ENCODE data around the gene GRIP2. TPM values are rescaled to one million over a fixed set of nuclear protein-coding genes. Genes with fewer than 3 reads are reported as not detected.
A peak's percentile ranks its signal among the peaks of the same experiment; 100 is the strongest.

GRIP2 gene
- total and polyA plus RNA-seq, 2 experiments from 2014 or later, result 0.73 to 2.4 TPM

GRCh38 chr3:14455571-14456317, 84.4 kb downstream of the GRIP2 start:
- Histone ChIP-seq H3K36me3 (replicated peaks; ENCODE audit: insufficient read depth, low read depth) (no peaks in the 10 kb centered on the region), H3K4me1 (ENCODE audit: insufficient read depth) (peaks cover 19% of the 10 kb centered on the region), H3K27ac (no peak overlapping the region), H3K9me2 (replicated peaks; ENCODE audit: insufficient read depth) (no peaks in the 10 kb centered on the region), H3K4me2 (no peak overlapping the region), H3K9me3 (ENCODE audit: low read depth) (no peaks in the 10 kb centered on the region), H3K27me3 (no peaks in the 10 kb centered on the region), H3K79me2 (no peaks in the 10 kb centered on the region), H3K4me3 (no peak overlapping the region), H2AFZ (no peak overlapping the region), H4K20me1 (ENCODE audit: insufficient read depth, poor library complexity, severe bottlenecking) (no peaks in the 10 kb centered on the region)
- DNase-seq (ENCODE audit: low spot score), result no peak
- 89% methylated on average over 6 of the region's 6 CpGs for WGBS (ENCODE audit: low lambda C conversion rate, missing lambda C conversion rate)
- TF ChIP-seq EZH2phosphoT487 (IDR thresholded peaks at IDR 0.05; ENCODE audit: low read depth, severe bottlenecking, unreplicated experiment) (no peak), CTCF (IDR thresholded peaks at IDR 0.05; ENCODE audit: poor library complexity) (no peak), EZH2 (IDR thresholded peaks at IDR 0.05; ENCODE audit: borderline replicate concordance) (no peak)

- Histone ChIP-seq H3K27me3 (no peaks in the 10 kb centered on the region), H3K4me3 (no peak overlapping the region), H3K36me3 (replicated peaks; ENCODE audit: insufficient read depth, low read depth) (no peaks in the 10 kb centered on the region), H3K4me1 (ENCODE audit: insufficient read depth) (peaks cover 19% of the 10 kb centered on the region), H3K9me2 (replicated peaks; ENCODE audit: insufficient read depth) (no peaks in the 10 kb centered on the region), H4K20me1 (ENCODE audit: insufficient read depth, poor library complexity, severe bottlenecking) (no peaks in the 10 kb centered on the region), H3K27ac (peak overlapping the region; percentile 9), H2AFZ (no peak overlapping the region), H3K79me2 (no peaks in the 10 kb centered on the region), H3K4me2 (no peak overlapping the region), H3K9me3 (ENCODE audit: low read depth) (no peaks in the 10 kb centered on the region)
- no peak for TF ChIP-seq EZH2 (IDR thresholded peaks at IDR 0.05; ENCODE audit: borderline replicate concordance)
- no peak for TF ChIP-seq EZH2phosphoT487 (IDR thresholded peaks at IDR 0.05; ENCODE audit: low read depth, severe bottlenecking, unreplicated experiment)
- 87% methylated on average over 8 of the region's 8 CpGs for WGBS (ENCODE audit: low lambda C conversion rate, missing lambda C conversion rate)
- DNase-seq (ENCODE audit: low spot score), result no peak
Observed at GRCh38 chr3:14454639-14455310, 85.4 kb downstream of the GRIP2 start.

- Histone ChIP-seq H3K9me3 (ENCODE audit: low read depth) (no peaks in the 10 kb centered on the region), H3K79me2 (no peaks in the 10 kb centered on the region), H3K4me2 (no peak overlapping the region), H2AFZ (no peak overlapping the region), H3K27ac (peak overlapping the region; percentile 92), H4K20me1 (ENCODE audit: insufficient read depth, poor library complexity, severe bottlenecking) (no peaks in the 10 kb centered on the region), H3K4me1 (ENCODE audit: insufficient read depth) (peaks cover 19% of the 10 kb centered on the region), H3K9me2 (replicated peaks; ENCODE audit: insufficient read depth) (no peaks in the 10 kb centered on the region), H3K36me3 (replicated peaks; ENCODE audit: insufficient read depth, low read depth) (no peaks in the 10 kb centered on the region), H3K27me3 (no peaks in the 10 kb centered on the region), H3K4me3 (no peak overlapping the region)
- no peak for DNase-seq (ENCODE audit: low spot score)
- TF ChIP-seq EZH2 (IDR thresholded peaks at IDR 0.05; ENCODE audit: borderline replicate concordance) (no peak), CTCF (IDR thresholded peaks at IDR 0.05; ENCODE audit: poor library complexity) (no peak), EZH2phosphoT487 (IDR thresholded peaks at IDR 0.05; ENCODE audit: low read depth, severe bottlenecking, unreplicated experiment) (no peak)
- WGBS (ENCODE audit: low lambda C conversion rate, missing lambda C conversion rate), result 81% methylated on average over 23 of the region's 23 CpGs
Observed at GRCh38 chr3:14453876-14454638, 86.1 kb downstream of the GRIP2 start.

All from hepatocyte (in vitro differentiated cells).